OCI-LY3 (cell line): ENCODE measurements around the gene LETM1.

Source experiments
- EZH2phosphoT487 ChIP-seq: fragments of 200-600 bp; shearing (Covaris generic); IDR thresholded peaks from 2 replicates; pipeline ENCODE4 v1.6.1; 2018; ENCODE audit warnings: antibody characterized with exemption, mixed run types, low read depth
- TF ChIP-seq, protein P1 (sequence below): fragments of 200-600, 300-600 bp; sonication (generic); IDR thresholded peaks from 2 replicates; pipeline ENCODE4 v1.5.1; 2014; ENCODE audit warnings: antibody characterized with exemption, low read length, low read depth

DNA sequence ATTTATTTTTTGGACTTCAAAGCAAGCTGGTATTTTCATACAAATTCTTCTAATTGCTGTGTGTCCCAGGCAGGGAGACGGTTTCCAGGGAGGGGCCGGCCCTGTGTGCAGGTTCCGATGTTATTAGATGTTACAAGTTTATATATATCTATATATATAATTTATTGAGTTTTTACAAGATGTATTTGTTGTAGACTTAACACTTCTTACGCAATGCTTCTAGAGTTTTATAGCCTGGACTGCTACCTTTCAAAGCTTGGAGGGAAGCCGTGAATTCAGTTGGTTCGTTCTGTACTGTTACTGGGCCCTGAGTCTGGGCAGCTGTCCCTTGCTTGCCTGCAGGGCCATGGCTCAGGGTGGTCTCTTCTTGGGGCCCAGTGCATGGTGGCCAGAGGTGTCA is 47.6 kb downstream of the LETM1 start:
- no peak for TF ChIP-seq EZH2phosphoT487
- TF ChIP-seq, protein P1, sequence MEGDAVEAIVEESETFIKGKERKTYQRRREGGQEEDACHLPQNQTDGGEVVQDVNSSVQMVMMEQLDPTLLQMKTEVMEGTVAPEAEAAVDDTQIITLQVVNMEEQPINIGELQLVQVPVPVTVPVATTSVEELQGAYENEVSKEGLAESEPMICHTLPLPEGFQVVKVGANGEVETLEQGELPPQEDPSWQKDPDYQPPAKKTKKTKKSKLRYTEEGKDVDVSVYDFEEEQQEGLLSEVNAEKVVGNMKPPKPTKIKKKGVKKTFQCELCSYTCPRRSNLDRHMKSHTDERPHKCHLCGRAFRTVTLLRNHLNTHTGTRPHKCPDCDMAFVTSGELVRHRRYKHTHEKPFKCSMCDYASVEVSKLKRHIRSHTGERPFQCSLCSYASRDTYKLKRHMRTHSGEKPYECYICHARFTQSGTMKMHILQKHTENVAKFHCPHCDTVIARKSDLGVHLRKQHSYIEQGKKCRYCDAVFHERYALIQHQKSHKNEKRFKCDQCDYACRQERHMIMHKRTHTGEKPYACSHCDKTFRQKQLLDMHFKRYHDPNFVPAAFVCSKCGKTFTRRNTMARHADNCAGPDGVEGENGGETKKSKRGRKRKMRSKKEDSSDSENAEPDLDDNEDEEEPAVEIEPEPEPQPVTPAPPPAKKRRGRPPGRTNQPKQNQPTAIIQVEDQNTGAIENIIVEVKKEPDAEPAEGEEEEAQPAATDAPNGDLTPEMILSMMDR, result no peak
